Measurements from ENCODE around the gene HECW1. TPM values are rescaled to one million over a fixed set of nuclear protein-coding genes. Genes with fewer than 3 reads are reported as not detected.
A peak's percentile ranks its signal among the peaks of the same experiment; 100 is the strongest.

Gene HECW1
- polyA plus RNA-seq, 2 of the 4 experiments (the other 2 are of a cell fraction), result 11.3 TPM

- H3K9me3 ChIP-seq, result no peaks in the 10 kb centered on the region
- ChIA-PET POLR2A (no interaction called here), CTCF (no interaction called here)
- FAIRE-seq (no peak), ATAC-seq (no peak), DNase-seq (ENCODE audit: low read depth in 1 of 2, low spot score in 1 of 2) (no peak)
- no peak overlapping the region for H3K27ac ChIP-seq
- 91% methylated on average over 14 of the region's 14 CpGs for WGBS (ENCODE audit: missing lambda C conversion rate)
- H3K4me3 ChIP-seq, result no peak overlapping the region
- H3K4me2 ChIP-seq, result no peak overlapping the region
- no peaks in the 10 kb centered on the region for H3K4me1 ChIP-seq
- no peak for TF ChIP-seq JUNB (IDR thresholded peaks at IDR 0.05)
- TF ChIP-seq BHLHE40 (IDR thresholded peaks at IDR 0.05; ENCODE audit: low read depth, low read length), result no peak
- TF ChIP-seq, protein P1, sequence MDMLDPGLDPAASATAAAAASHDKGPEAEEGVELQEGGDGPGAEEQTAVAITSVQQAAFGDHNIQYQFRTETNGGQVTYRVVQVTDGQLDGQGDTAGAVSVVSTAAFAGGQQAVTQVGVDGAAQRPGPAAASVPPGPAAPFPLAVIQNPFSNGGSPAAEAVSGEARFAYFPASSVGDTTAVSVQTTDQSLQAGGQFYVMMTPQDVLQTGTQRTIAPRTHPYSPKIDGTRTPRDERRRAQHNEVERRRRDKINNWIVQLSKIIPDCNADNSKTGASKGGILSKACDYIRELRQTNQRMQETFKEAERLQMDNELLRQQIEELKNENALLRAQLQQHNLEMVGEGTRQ (IDR thresholded peaks at IDR 0.05), result no peak
- TF ChIP-seq CHD4 (IDR thresholded peaks at IDR 0.05; ENCODE audit: borderline replicate concordance), result no peak
- TF ChIP-seq RARB (CRISPR knock-in tag; IDR thresholded peaks at IDR 0.05), result no peak
- no peak for TF ChIP-seq NR3C1 (IDR thresholded peaks at IDR 0.05)
- TF ChIP-seq HOXB5 (CRISPR knock-in tag; IDR thresholded peaks at IDR 0.05), result no peak
- no peak for TF ChIP-seq ZC3H11A (IDR thresholded peaks at IDR 0.05)
- no peak for TF ChIP-seq KDM5A (IDR thresholded peaks at IDR 0.05)
- TF ChIP-seq, protein P2, sequence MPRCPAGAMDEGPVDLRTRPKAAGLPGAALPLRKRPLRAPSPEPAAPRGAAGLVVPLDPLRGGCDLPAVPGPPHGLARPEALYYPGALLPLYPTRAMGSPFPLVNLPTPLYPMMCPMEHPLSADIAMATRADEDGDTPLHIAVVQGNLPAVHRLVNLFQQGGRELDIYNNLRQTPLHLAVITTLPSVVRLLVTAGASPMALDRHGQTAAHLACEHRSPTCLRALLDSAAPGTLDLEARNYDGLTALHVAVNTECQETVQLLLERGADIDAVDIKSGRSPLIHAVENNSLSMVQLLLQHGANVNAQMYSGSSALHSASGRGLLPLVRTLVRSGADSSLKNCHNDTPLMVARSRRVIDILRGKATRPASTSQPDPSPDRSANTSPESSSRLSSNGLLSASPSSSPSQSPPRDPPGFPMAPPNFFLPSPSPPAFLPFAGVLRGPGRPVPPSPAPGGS (IDR thresholded peaks at IDR 0.05), result no peak
- TF ChIP-seq REST (IDR thresholded peaks at IDR 0.05), result no peak
- TF ChIP-seq JUN (IDR thresholded peaks at IDR 0.05), result no peak
- no peak for TF ChIP-seq CTCF (IDR thresholded peaks at IDR 0.05)
- TF ChIP-seq HEYL (CRISPR knock-in tag; IDR thresholded peaks at IDR 0.05), result no peak
Measured at GRCh38 chr7:43325595-43325994, 213.1 kb downstream of the HECW1 start.

DNA sequence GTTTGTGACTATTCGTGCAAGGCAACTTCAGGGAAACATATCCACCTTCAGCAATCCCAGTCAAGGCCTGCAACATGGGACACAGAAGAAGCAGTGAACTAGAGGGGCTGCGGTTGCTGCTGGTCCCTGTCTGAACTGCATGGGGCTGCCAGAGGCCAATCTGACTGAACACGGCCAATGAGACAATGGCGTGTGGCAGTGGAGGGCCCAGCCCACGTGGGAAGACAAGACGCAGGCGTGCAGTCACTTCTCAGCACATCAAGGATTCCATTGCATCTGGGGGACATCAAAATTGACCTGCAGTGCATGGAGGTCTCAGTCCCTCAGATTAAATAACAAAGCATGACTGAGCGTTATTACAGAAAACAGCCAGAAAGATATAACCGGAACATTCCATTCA is 215.9 kb downstream of the HECW1 start:
- no peaks in the 10 kb centered on the region for H3K9me3 ChIP-seq
- 0 out of 2 replicates have a peak, but pooled peaks have one; percentile 29 for TF ChIP-seq NFE2L2 (conservative IDR thresholded peaks at IDR 0.05; ENCODE audit: low read length)
- no peak for TF ChIP-seq CEBPB (IDR thresholded peaks at IDR 0.05)
- no peak for TF ChIP-seq TFCP2L1 (CRISPR knock-in tag; IDR thresholded peaks at IDR 0.05)
- no peak overlapping the region for H3K4me3 ChIP-seq
- DNase-seq (ENCODE audit: low read depth in 1 of 2, low spot score in 1 of 2), result no peak
- FAIRE-seq, result no peak
- ChIA-PET CTCF (no interaction called here), POLR2A (no interaction called here)
- ATAC-seq, result no peak
- WGBS (ENCODE audit: missing lambda C conversion rate), result 87% methylated on average over 9 of the region's 9 CpGs
- H3K4me1 ChIP-seq, result no peaks in the 10 kb centered on the region
- H3K4me2 ChIP-seq, result no peak overlapping the region
- no peak overlapping the region for H3K27ac ChIP-seq

DNA sequence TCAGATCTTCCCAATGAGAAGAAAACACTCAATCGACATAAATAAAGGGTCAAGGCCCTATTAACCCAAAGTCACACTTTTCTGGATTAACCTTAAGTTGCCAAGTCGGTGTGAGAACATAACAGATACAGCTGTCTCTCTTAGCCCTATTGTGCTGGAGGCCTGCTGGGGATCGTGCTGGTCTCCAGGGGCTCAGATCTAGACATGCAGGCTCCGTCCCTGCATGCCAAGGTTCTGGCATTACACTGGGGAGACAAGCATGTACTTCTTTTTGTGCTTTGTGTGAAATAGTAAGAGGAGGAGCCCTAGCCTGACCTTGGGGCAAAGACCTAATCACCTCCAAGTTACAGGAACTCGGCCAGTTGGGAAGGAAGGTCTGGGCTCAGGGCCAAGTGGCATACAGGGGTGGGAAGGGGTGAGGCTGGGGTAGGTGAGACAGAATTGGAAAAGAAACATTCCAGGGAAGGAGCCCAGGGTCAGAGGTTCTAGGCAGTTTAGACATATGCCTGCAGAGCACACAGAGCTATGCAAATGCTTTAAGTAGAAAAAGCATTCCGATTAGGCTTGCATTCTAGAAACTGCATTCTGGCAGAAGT is 216.4 kb downstream of the HECW1 start:
- no peak for DNase-seq (ENCODE audit: low read depth in 1 of 2, low spot score in 1 of 2)
- FAIRE-seq, result no peak
- Histone ChIP-seq H3K9me3 (no peaks in the 10 kb centered on the region), H3K4me3 (no peak overlapping the region), H3K4me2 (no peak overlapping the region), H3K4me1 (no peaks in the 10 kb centered on the region), H3K27ac (no peak overlapping the region)
- ATAC-seq, result no peak
- ChIA-PET POLR2A (no interaction called here), CTCF (no interaction called here)
- TF ChIP-seq NFE2L2 (conservative IDR thresholded peaks at IDR 0.05; ENCODE audit: low read length) (no peak), SMC3 (IDR thresholded peaks at IDR 0.05) (no peak), JUN (IDR thresholded peaks at IDR 0.05) (no peak), RAD21 (conservative IDR thresholded peaks at IDR 0.05 in 1 of 2, IDR thresholded peaks at IDR 0.05 in 1 of 2) (no peak), CBX8 (IDR thresholded peaks at IDR 0.05) (no peak), E2F6 (IDR thresholded peaks at IDR 0.05; ENCODE audit: borderline replicate concordance, low read depth) (no peak), POLR2AphosphoS2 (conservative IDR thresholded peaks at IDR 0.05; ENCODE audit: low read length) (no peak), EHMT2 (IDR thresholded peaks at IDR 0.05; ENCODE audit: low read depth) (no peak)
- 70% methylated on average over 6 of the region's 6 CpGs for WGBS (ENCODE audit: missing lambda C conversion rate)
